ENCODE results near the gene F12. TPM values are rescaled to one million over a fixed set of nuclear protein-coding genes. Genes with fewer than 3 reads are reported as not detected.

F12 gene
- total RNA-seq, 1 experiment from 2014 or later = not detected

GRCh38 chr5:177440990-177441780 is 31.8 kb upstream of the F12 start:
- no TSS peak for BruUV-seq (replicated peaks)
- no peak for TF ChIP-seq EZH2 (IDR thresholded peaks at IDR 0.05; ENCODE audit: borderline replicate concordance, low read depth, low read length, poor library complexity, severe bottlenecking)
- no peak for DNase-seq (ENCODE audit: low spot score)
- Histone ChIP-seq H3K27ac (ENCODE audit: low read depth, low read length, poor library complexity, severe bottlenecking) (no peak overlapping the region), H3K9me3 (ENCODE audit: low read depth, low read length, poor library complexity, severe bottlenecking) (no peaks in the 10 kb centered on the region), H3K4me1 (ENCODE audit: insufficient read depth, low read length, poor library complexity, severe bottlenecking) (peaks cover 3% of the 10 kb centered on the region), H3K27me3 (replicated peaks; ENCODE audit: insufficient read depth, low read depth, low read length, poor library complexity) (no peaks in the 10 kb centered on the region), H3K4me3 (ENCODE audit: low read depth, low read length, poor library complexity, severe bottlenecking) (no peak overlapping the region), H3K36me3 (ENCODE audit: insufficient read depth, low read length, poor library complexity, severe bottlenecking) (no peaks in the 10 kb centered on the region)
- POLR2A ChIA-PET (ENCODE audit: low non-redundant PET) = no interaction called here
- CTCF ChIA-PET = interaction anchor here (0.8 kb wide), 1 partner anchor 50 kb away, joined by 3 read pairs; no protein-coding TSS in a partner anchor
- intact Hi-C loops (cut with micrococcal nuclease; ENCODE audit: unreplicated experiment) = no loop called here

GRCh38 chr5:177440211-177440989 is 31.0 kb upstream of the F12 start:
- POLR2A ChIA-PET (ENCODE audit: low non-redundant PET) = no interaction called here

GRCh38 chr5:177439518-177440053 is 30.2 kb upstream of the F12 start:
- Histone ChIP-seq H3K27me3 (replicated peaks; ENCODE audit: insufficient read depth, low read depth, low read length, poor library complexity) (no peaks in the 10 kb centered on the region), H3K27ac (ENCODE audit: low read depth, low read length, poor library complexity, severe bottlenecking) (no peak overlapping the region), H3K9me3 (ENCODE audit: low read depth, low read length, poor library complexity, severe bottlenecking) (no peaks in the 10 kb centered on the region), H3K4me1 (ENCODE audit: insufficient read depth, low read length, poor library complexity, severe bottlenecking) (no peaks in the 10 kb centered on the region), H3K36me3 (ENCODE audit: insufficient read depth, low read length, poor library complexity, severe bottlenecking) (peaks cover 12% of the 10 kb centered on the region), H3K4me3 (ENCODE audit: low read depth, low read length, poor library complexity, severe bottlenecking) (no peak overlapping the region)
- intact Hi-C loops (cut with micrococcal nuclease; ENCODE audit: unreplicated experiment) = no loop called here
- DNase-seq (ENCODE audit: low spot score) = no peak
- TF ChIP-seq CTCF (conservative IDR thresholded peaks at IDR 0.05; ENCODE audit: low read depth, low read length) = no peak
- no peak for TF ChIP-seq EZH2 (IDR thresholded peaks at IDR 0.05; ENCODE audit: borderline replicate concordance, low read depth, low read length, poor library complexity, severe bottlenecking)
- ChIA-PET CTCF (no interaction called here), POLR2A (ENCODE audit: low non-redundant PET) (no interaction called here)
- BruUV-seq (replicated peaks) = no TSS peak

More at GRCh38 chr5:177440211-177440989, 31.0 kb upstream of the F12 start:
- H3K4me1 ChIP-seq (ENCODE audit: insufficient read depth, low read length, poor library complexity, severe bottlenecking) = no peaks in the 10 kb centered on the region
- no peak overlapping the region for H3K27ac ChIP-seq (ENCODE audit: low read depth, low read length, poor library complexity, severe bottlenecking)
- CTCF ChIA-PET = no interaction called here
- peaks cover 4% of the 10 kb centered on the region for H3K36me3 ChIP-seq (ENCODE audit: insufficient read depth, low read length, poor library complexity, severe bottlenecking)
- H3K4me3 ChIP-seq (ENCODE audit: low read depth, low read length, poor library complexity, severe bottlenecking) = no peak overlapping the region
- no peak for DNase-seq (ENCODE audit: low spot score)
- no TSS peak for BruUV-seq (replicated peaks)
- TF ChIP-seq EZH2 (IDR thresholded peaks at IDR 0.05; ENCODE audit: borderline replicate concordance, low read depth, low read length, poor library complexity, severe bottlenecking) (no peak), CTCF (conservative IDR thresholded peaks at IDR 0.05; ENCODE audit: low read depth, low read length) (no peak)
- no peaks in the 10 kb centered on the region for H3K9me3 ChIP-seq (ENCODE audit: low read depth, low read length, poor library complexity, severe bottlenecking)
- no peaks in the 10 kb centered on the region for H3K27me3 ChIP-seq (replicated peaks; ENCODE audit: insufficient read depth, low read depth, low read length, poor library complexity)
- intact Hi-C loops (cut with micrococcal nuclease; ENCODE audit: unreplicated experiment) = no loop called here

All from A673 (cell line).